ENCODE measurements around the gene CCDC38.
A peak's percentile ranks its signal among the peaks of the same experiment; 100 is the strongest.
"Not testable (repeated sequence)": the region's sequence is repeated elsewhere in the genome, so short reads cannot be mapped to it uniquely, and the experiment has no call there.

The CCDC38 gene

GRCh38 chr12:95880895-95881294 lies 61.5 kb downstream of the CCDC38 start:
- H3K9me3 Mint-ChIP-seq: no peaks in the 10 kb centered on the region
- no peak overlapping the region for H3K27ac Mint-ChIP-seq
- H3K4me1 Mint-ChIP-seq: no peaks in the 10 kb centered on the region
- H3K36me3 Mint-ChIP-seq: no peaks in the 10 kb centered on the region
- H3K27me3 Mint-ChIP-seq: no peaks in the 10 kb centered on the region
- H3K4me3 Mint-ChIP-seq: no peak overlapping the region

DNA sequence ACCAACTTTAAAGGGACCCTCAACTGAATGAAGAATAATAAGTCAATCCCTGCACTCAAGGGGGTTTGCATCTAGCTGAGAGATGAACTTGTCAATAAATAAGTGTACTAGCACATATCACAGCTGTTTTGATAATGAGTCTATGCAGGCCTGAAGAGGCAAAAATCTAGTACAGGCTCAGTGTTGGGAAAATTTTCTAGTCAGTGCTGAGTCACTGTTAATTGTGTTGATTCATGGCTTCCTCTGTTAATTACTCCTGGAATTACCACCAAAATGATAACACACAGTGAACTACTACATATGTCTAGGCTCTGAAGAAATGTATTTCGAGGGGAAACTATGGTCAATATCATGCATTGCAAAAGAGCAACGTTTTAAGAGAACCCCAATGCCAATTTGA lies 64.8 kb downstream of the CCDC38 start:
- no peak overlapping the region for H3K27ac Mint-ChIP-seq
- peaks cover 13% of the 10 kb centered on the region for H3K36me3 Mint-ChIP-seq
- no peak overlapping the region for H3K4me3 Mint-ChIP-seq
- no peaks in the 10 kb centered on the region for H3K4me1 Mint-ChIP-seq
- H3K9me3 Mint-ChIP-seq: no peaks in the 10 kb centered on the region
- no peaks in the 10 kb centered on the region for H3K27me3 Mint-ChIP-seq

DNA sequence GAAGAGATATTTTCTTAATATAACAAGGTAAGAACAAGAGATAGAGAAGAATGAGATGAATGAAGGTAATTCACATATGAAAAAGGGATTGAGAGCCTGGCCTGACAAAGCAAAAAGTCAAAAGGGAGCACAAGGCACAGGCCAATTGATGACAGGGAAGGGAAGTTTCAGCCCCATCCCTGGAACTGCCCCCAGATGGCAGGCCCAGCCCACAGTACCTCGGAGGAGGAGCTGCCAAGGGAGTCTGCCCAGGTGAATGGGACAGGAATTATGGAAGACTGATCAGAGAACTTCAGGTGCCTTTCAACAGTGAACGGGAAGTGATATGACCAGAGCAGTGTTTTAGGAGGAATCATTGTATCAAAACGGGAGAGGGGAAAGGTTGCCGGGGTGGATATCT lies 68.0 kb downstream of the CCDC38 start:
- H3K36me3 Mint-ChIP-seq: peaks cover 26% of the 10 kb centered on the region
- H3K4me3 Mint-ChIP-seq: no peak overlapping the region
- H3K9me3 Mint-ChIP-seq: no peaks in the 10 kb centered on the region
- H3K27me3 Mint-ChIP-seq: no peaks in the 10 kb centered on the region
- no peaks in the 10 kb centered on the region for H3K4me1 Mint-ChIP-seq
- H3K27ac Mint-ChIP-seq: peak overlapping the region; percentile 9

DNA sequence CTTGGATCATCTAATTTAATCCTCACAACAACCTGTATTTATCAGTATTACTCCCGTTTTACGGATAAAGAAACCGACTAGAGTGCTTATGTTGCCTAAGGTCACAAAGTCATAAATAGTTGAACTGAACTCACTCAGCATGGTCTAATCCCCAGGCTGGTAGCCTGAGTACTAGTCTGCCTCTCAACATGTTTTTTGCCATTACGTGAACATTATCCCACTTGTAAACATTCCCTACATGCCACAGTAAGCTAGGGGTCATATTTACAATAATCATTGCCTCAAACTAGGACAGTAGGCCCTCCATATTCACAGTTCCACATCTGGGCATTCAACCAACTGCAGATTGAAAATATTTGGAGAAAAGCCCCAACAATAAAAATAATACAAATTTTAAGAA lies 71.5 kb downstream of the CCDC38 start:
- H3K4me1 Mint-ChIP-seq: no peaks in the 10 kb centered on the region
- H3K36me3 Mint-ChIP-seq: peaks cover 39% of the 10 kb centered on the region
- H3K27ac Mint-ChIP-seq: no peak overlapping the region
- H3K27me3 Mint-ChIP-seq: no peaks in the 10 kb centered on the region
- H3K9me3 Mint-ChIP-seq: no peaks in the 10 kb centered on the region
- no peak overlapping the region for H3K4me3 Mint-ChIP-seq

GRCh38 chr12:95863337-95863736 lies 79.1 kb downstream of the CCDC38 start:
- Mint-ChIP-seq H3K27me3 (no peaks in the 10 kb centered on the region), H3K9me3 (no peaks in the 10 kb centered on the region), H3K4me1 (peaks cover 25% of the 10 kb centered on the region), H3K4me3 (no peak overlapping the region), H3K27ac (no peak overlapping the region), H3K36me3 (peaks cover 31% of the 10 kb centered on the region)

DNA sequence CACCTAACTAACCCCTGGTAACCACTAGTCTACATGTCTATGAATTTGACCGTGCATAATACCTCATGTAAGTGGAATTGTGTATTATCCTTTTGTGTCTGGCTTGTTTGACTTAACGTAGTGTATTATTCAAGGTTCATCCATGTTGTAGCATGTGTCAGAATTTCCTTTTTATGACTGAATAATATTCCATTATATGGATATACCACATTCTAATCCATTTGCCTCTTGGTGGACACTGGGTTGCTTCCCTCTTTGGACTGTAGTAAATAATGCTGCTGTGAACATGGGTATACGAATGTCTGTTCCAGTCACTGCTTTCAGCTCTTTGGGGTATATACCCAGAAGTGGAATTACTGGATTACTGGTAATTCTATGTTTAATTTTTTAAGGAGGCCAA lies 80.4 kb downstream of the CCDC38 start:
- H3K27me3 Mint-ChIP-seq: peaks cover 3% of the 10 kb centered on the region
- peaks cover 25% of the 10 kb centered on the region for H3K36me3 Mint-ChIP-seq
- no peaks in the 10 kb centered on the region for H3K9me3 Mint-ChIP-seq
- H3K27ac Mint-ChIP-seq: no peak overlapping the region
- H3K4me3 Mint-ChIP-seq: no peak overlapping the region
- peaks cover 30% of the 10 kb centered on the region for H3K4me1 Mint-ChIP-seq

DNA sequence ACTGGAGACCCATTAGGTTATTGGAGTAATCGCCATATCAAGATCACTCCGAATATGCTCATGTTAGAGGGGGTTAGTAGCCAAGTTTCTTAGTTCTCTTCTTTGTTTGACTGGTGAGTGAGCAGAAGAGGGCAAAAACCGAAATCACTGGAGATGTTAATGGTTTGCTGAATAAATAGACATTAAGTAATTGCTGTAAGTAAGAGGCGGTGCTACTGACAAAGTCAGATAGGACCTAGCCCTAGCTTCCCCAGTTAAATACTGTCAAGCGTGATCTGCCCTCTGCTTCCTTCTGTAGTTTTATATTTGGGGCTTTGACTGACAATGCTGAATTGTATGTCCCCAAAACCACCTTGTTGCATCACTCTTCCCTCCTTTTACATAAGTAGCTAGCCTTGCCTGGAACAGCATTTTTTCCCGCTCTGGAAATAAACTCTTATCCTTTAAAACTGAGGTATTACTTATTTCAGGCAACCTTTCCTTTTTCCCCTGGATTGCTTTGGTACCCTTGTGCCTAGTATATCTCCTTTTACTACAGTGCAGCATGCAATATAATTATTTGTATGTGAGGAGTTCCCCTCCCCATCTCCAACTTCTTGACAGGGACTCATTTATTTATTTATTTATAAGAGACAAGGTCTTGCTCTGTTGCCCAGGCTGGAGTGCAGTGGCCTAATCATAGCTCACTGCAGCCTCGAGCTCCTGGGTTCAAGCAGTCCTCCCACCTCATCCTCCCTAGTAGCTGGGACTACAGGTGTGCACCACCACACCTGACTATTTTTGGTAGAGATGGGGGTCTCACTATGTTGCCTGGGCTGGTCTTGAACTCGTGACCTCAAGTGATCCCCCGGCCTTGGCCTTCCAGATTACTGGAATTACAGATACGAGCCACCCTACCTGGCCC lies 82.2 kb downstream of the CCDC38 start:
- Mint-ChIP-seq H3K36me3 (peaks cover 25% of the 10 kb centered on the region), H3K4me1 (peaks cover 30% of the 10 kb centered on the region), H3K4me3 (no peak overlapping the region), H3K27ac (no peak overlapping the region), H3K9me3 (no peaks in the 10 kb centered on the region), H3K27me3 (peaks cover 3% of the 10 kb centered on the region)

DNA sequence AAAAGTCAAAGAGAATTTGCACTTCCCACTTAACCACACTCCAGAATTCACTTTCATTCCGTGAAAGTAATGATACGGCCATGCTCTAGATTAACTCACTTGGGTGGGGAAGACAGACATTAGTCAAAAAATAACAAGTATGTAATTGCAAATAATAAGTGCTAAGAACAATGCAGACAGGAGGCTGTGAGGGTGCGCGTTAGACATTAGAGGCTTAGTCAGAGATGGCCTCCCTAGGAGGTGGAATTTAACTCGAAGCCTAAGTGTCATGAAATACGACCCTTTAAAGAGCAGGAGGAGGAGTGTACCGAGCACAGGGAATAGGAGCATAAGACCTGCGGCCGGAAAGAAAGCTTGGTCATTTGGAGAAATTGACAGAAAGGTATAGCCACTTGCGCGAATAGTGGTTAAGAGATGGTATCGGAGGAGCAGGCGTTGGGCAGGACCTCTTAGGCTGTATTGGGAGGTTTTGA lies 83.0 kb downstream of the CCDC38 start:
- Mint-ChIP-seq H3K4me1 (peaks cover 29% of the 10 kb centered on the region), H3K4me3 (no peak overlapping the region), H3K27me3 (peaks cover 3% of the 10 kb centered on the region), H3K36me3 (peaks cover 24% of the 10 kb centered on the region), H3K9me3 (no peaks in the 10 kb centered on the region), H3K27ac (no peak overlapping the region)

DNA sequence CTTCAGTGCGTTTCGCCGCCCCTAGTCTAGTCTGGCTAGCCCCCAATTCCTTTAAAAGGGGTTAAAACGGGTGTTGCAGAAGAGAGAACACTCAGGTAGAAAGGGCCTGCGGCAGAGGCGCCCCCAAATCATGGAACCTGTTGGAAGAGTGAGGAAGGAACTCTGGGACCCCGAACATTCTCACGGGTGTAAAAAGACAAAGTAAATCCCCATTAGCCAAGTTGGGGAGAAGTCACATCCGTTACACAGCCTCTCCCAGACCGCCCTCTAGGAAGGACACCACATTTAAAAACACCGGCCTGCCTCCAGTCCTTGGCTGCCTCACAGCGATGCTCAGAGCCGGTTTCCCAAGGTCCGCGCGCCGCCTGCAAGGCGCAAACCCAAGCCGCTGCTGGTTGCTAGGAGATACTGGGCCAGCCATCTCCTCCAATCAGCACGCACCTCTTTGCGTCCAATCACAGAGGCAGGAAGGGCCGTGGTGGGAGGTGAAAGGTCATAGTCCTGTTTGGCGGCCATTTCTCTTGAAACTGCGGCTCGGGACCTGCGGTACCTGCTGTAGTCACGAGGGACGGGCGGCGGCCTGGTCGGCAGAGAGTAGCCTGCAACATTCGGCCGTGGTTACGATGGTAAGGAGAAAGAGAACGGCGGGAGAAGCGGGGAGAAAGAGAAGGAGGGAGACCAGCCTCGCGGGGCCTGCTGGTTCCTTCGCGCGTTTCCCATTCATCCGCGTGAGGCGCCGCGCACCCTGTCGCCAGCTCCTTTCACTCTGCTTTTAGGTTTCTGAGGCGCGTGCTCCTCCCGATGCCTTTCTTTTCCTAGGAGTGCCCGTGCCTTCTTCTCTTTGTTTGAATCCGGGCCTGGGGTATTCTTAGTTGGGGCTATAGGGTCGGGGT lies 83.7 kb downstream of the CCDC38 start, which contains the start of gene SNRPF:
TSS of gene SNRPF (plus strand) at position 502 of the 893 bp plus-strand sequence. CDS start at position 624, 122 bp downstream.
- H3K4me1 Mint-ChIP-seq: peaks cover 26% of the 10 kb centered on the region
- H3K4me3 Mint-ChIP-seq: no peak within 1 kb of the TSS
- H3K36me3 Mint-ChIP-seq: peaks cover 21% of the 10 kb centered on the region
- H3K27ac Mint-ChIP-seq: no peak within 1 kb of the TSS
- no peaks in the 10 kb centered on the region for H3K9me3 Mint-ChIP-seq
- peaks cover 3% of the 10 kb centered on the region for H3K27me3 Mint-ChIP-seq

DNA sequence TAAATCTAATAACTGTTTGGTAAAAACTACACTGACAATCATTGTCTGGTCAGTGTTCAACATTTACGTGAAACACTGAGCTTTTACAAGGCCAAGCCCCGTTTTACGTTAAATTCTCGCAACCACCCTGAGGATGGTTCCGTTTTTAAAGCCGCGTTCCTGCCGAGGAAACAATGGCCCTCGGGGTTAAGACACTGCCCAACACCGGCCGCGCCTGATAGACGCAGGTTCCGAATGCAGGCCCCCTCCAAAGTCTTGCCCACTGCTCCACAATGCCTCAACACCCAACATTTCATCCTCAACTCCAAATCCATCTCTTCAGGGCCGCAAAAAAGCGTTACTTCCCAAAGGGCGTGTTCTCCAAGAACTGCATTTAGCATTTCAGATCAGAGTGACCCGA lies 84.6 kb downstream of the CCDC38 start:
- Mint-ChIP-seq H3K27ac (no peak overlapping the region), H3K27me3 (peaks cover 3% of the 10 kb centered on the region), H3K4me1 (peaks cover 18% of the 10 kb centered on the region), H3K36me3 (peaks cover 14% of the 10 kb centered on the region), H3K4me3 (no peak overlapping the region), H3K9me3 (no peaks in the 10 kb centered on the region)

GRCh38 chr12:95857156-95857555 lies 85.3 kb downstream of the CCDC38 start:
- Mint-ChIP-seq H3K4me1 (peaks cover 15% of the 10 kb centered on the region), H3K9me3 (no peaks in the 10 kb centered on the region), H3K36me3 (peaks cover 10% of the 10 kb centered on the region), H3K27ac (no peak overlapping the region), H3K4me3 (no peak overlapping the region), H3K27me3 (peaks cover 3% of the 10 kb centered on the region)

DNA sequence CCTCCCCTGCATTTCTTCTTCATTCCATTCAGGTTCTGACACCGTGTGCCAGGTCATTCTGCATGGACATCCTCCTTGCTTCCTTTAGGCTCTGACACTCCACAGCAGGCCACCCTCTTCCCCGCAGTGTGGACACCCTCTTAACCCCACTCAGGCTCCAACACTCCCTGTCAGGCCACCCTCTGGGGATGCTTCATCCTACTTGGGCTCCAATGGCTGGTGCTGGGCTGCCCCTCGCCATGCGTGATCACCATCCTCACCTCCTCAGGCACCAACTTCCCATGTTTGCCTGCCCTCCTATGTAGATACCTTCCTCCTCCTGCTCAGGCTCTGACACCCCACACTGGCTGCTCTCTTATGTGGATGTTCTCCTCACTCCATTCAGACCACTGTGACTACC lies 90.3 kb downstream of the CCDC38 start:
- H3K9me3 Mint-ChIP-seq: no peaks in the 10 kb centered on the region
- H3K27ac Mint-ChIP-seq: no peak overlapping the region
- peaks cover 3% of the 10 kb centered on the region for H3K27me3 Mint-ChIP-seq
- no peak overlapping the region for H3K4me3 Mint-ChIP-seq
- H3K4me1 Mint-ChIP-seq: peaks cover 6% of the 10 kb centered on the region
- no peaks in the 10 kb centered on the region for H3K36me3 Mint-ChIP-seq

GRCh38 chr12:95851606-95852005 lies 90.8 kb downstream of the CCDC38 start:
- Mint-ChIP-seq H3K4me3 (no peak overlapping the region), H3K4me1 (peaks cover 6% of the 10 kb centered on the region), H3K27me3 (peaks cover 3% of the 10 kb centered on the region), H3K36me3 (no peaks in the 10 kb centered on the region), H3K9me3 (no peaks in the 10 kb centered on the region), H3K27ac (no peak overlapping the region)

GRCh38 chr12:95848575-95849388 lies 93.6 kb downstream of the CCDC38 start:
- Mint-ChIP-seq H3K4me1 (no peaks in the 10 kb centered on the region), H3K27ac (no peak overlapping the region), H3K36me3 (no peaks in the 10 kb centered on the region)

DNA sequence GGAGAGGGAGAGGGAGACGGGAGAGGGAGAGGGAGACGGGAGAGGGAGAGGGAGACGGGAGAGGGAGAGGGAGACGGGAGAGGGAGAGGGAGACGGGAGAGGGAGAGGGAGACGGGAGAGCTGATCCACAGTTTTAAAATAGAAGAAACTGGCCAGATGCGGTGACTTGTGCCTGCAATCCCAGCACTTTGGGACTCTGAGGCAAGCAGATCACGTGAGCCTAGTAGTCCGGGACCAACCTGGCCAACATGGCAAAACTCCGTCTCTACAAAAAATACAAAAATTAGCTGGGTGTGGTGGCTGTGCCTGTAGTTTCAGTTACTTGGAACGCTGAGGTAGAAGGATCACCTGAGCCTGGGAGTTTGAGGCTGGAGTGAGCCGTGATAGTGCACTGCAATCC lies 100.0 kb downstream of the CCDC38 start:
- not testable (repeated sequence) for H3K4me3 Mint-ChIP-seq, H3K27ac Mint-ChIP-seq, H3K27me3 Mint-ChIP-seq, H3K9me3 Mint-ChIP-seq, H3K4me1 Mint-ChIP-seq, H3K36me3 Mint-ChIP-seq

More at GRCh38 chr12:95848575-95849388, 93.6 kb downstream of the CCDC38 start:
- Mint-ChIP-seq H3K27me3 (peaks cover 7% of the 10 kb centered on the region), H3K4me3 (no peak overlapping the region), H3K9me3 (no peaks in the 10 kb centered on the region)
